Measurements from ENCODE around the gene SLC35B3.
A peak's percentile ranks its signal among the peaks of the same experiment; 100 is the strongest.
"Not testable (repeated sequence)": the region's sequence is repeated elsewhere in the genome, so short reads cannot be mapped to it uniquely, and the experiment has no call there.

The SLC35B3 gene

GRCh38 chr6:8435093-8435844, at the start of gene SLC35B3:
Gene SLC35B3, minus strand, starts transcription at chr6:8435545.
- DNase-seq = peak; percentile 99

GRCh38 chr6:8483650-8484049, 48.3 kb upstream of the SLC35B3 start:
- DNase-seq = no peak

GRCh38 chr6:8481727-8482126, 46.4 kb upstream of the SLC35B3 start:
- no peak for DNase-seq

- no peak for DNase-seq
Observed at GRCh38 chr6:8478418-8478817, 43.1 kb upstream of the SLC35B3 start.

- no peak for DNase-seq
Observed at GRCh38 chr6:8476656-8477055, 41.3 kb upstream of the SLC35B3 start.

- no peak for DNase-seq
Observed at GRCh38 chr6:8468552-8469356, 33.4 kb upstream of the SLC35B3 start.

GRCh38 chr6:8462694-8463093, 27.3 kb upstream of the SLC35B3 start:
- DNase-seq = no peak

- DNase-seq = no peak
Observed at GRCh38 chr6:8462169-8462568, 26.8 kb upstream of the SLC35B3 start.

- DNase-seq = no peak
Observed at GRCh38 chr6:8446391-8446790, 11.0 kb upstream of the SLC35B3 start.

GRCh38 chr6:8445930-8446329, 10.6 kb upstream of the SLC35B3 start:
- DNase-seq = not testable (repeated sequence)

- no peak for DNase-seq
Observed at GRCh38 chr6:8442150-8442549, 6.8 kb upstream of the SLC35B3 start.

GRCh38 chr6:8441452-8441851, 6.1 kb upstream of the SLC35B3 start:
- DNase-seq = no peak

GRCh38 chr6:8439601-8440268, 4.4 kb upstream of the SLC35B3 start:
- no peak for DNase-seq

GRCh38 chr6:8437813-8438212, 2.5 kb upstream of the SLC35B3 start:
- no peak for DNase-seq

GRCh38 chr6:8436966-8437365, 1.6 kb upstream of the SLC35B3 start:
- DNase-seq = no peak

- DNase-seq = peak; percentile 57
Observed at GRCh38 chr6:8435845-8436168, 462 bp upstream of the SLC35B3 start.

GRCh38 chr6:8434727-8435092, 635 bp downstream of the SLC35B3 start:
- DNase-seq = no peak

- no peak for DNase-seq
Observed at GRCh38 chr6:8432614-8433013, 2.7 kb downstream of the SLC35B3 start.

- DNase-seq = no peak
Observed at GRCh38 chr6:8429821-8430220, 5.5 kb downstream of the SLC35B3 start.

- not testable (repeated sequence) for DNase-seq
Observed at GRCh38 chr6:8426544-8426943, 8.8 kb downstream of the SLC35B3 start.

GRCh38 chr6:8420031-8420588, 15.2 kb downstream of the SLC35B3 start:
- DNase-seq = no peak

- no peak for DNase-seq
Observed at GRCh38 chr6:8415913-8416312, 19.4 kb downstream of the SLC35B3 start.

GRCh38 chr6:8415280-8415679, 20.1 kb downstream of the SLC35B3 start:
- no peak for DNase-seq

- DNase-seq = no peak
Observed at GRCh38 chr6:8414844-8415243, 20.5 kb downstream of the SLC35B3 start.
